ENCODE data around the gene LHFPL2. TPM values are rescaled to one million over a fixed set of nuclear protein-coding genes. Genes with fewer than 3 reads are reported as not detected.

The LHFPL2 gene
- total RNA-seq, 1 experiment from 2014 or later = 48.8 TPM

- no peak for DNase-seq (ENCODE audit: low spot score)
Measured at GRCh38 chr5:78570646-78571045, 77.9 kb downstream of the LHFPL2 start.

DNA sequence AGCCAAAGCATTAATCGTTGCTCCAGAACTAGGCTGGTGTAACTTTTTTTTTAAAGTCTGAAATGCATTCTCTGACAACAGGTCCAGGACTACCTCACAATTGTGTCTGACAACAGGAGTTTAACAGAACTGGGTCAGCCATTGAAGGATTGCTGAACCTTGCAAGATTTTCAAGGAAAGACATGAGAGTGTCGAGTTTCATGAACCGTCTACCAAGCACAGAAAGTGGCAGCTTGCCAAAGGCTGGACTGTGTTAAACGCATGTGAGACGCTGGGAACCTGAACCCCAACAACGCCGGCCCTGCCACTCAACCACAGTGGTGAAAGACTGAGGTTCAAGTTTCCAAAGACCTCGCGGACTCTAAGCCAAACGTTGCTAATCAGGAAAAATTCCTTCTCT lies 79.1 kb downstream of the LHFPL2 start:
- no peak for DNase-seq (ENCODE audit: low spot score)

DNA sequence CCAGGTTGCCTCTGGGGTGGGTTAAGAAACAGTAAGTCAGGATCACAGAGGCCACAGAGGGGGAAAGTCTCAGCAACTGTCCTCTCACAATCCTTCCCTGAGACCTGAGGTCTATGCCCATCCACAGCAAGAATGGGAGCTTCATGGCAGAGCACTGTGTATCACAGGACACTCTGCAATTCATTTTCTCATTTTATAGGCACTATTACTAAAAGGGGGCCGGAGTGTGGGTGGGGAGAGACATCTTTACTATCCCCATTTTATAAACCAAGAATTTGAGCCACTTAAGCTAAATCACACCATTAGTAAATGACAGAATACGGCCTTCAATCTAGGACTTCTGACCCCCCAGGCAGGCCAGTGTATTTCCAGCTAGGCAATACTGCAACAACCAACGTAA lies 79.9 kb downstream of the LHFPL2 start:
- no peak for DNase-seq (ENCODE audit: low spot score)

DNA sequence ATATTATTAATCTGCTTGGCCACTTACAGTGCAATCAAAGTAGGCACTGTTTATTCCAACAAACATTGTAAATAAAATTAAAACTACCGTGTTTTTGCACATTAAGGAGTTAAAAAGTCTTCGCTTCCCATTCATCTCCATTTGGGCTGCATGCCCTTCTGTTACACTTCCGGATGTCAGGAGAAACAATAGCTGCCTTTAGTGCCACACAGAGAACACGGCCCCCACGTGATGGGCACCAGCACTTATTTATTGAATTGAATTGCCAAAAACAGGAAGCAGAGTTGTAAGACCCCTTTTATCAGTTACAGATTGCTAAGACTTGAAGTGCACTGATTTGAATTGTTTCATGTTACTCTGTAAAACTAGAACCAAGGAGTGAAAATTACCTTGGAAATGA lies 80.4 kb downstream of the LHFPL2 start:
- DNase-seq (ENCODE audit: low spot score) = no peak

- DNase-seq (ENCODE audit: low spot score) = no peak
Measured at GRCh38 chr5:78567617-78568016, 81.0 kb downstream of the LHFPL2 start.

GRCh38 chr5:78566747-78567425 lies 81.7 kb downstream of the LHFPL2 start:
- DNase-seq (ENCODE audit: low spot score) = peak; percentile 36

- DNase-seq (ENCODE audit: low spot score) = no peak
Measured at GRCh38 chr5:78565395-78565794, 83.2 kb downstream of the LHFPL2 start.

DNA sequence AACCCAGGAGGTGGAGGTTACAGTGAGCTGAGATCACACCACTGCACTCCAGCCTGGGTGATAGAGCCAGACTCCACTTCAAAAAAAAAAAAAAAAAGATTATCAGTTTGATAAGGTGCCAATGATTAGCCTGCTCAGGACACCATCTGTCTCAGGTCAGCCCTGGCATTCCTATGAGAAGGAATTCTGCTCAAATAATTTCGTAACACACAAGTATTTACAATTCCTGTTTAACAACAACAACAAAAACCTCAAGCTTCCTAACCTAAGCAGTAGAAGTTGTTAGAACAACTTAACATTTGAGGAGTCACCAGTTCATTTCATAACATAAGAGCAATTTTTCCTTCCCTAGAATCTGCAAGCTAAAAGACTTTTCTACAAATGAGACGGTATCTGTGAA lies 85.0 kb downstream of the LHFPL2 start:
- DNase-seq (ENCODE audit: low spot score) = no peak

DNA sequence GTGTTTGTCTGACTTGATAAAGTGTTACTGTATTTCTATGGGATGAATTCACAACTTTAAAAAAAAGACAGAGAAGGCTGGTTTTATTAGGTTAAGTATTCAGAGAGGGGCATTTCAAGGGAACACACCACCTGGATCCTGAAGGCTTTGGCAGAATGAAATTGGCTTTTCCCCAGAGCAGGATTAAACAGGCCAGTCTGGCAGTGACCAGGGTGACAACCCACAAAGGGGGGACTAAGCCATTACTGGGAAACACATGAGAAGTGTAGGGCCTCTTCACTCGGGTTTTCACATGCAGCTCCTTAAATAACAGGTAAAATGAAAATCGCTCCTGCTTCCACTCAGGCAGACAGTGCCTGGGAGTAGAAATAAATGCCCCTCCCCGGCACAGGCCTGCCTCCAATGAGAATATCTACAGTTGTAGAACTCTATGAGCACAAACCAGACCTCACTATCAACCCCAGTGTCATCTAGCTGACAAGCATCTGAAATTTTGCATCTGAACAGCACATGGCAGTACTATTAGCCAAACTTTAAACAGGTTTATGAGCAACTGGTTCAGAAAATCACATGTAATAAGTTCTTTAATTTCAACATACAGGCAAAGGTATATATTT lies 85.8 kb downstream of the LHFPL2 start:
- DNase-seq (ENCODE audit: low spot score) = no peak

GRCh38 chr5:78562001-78562400 lies 86.6 kb downstream of the LHFPL2 start:
- no peak for DNase-seq (ENCODE audit: low spot score)

GRCh38 chr5:78561261-78561660 lies 87.3 kb downstream of the LHFPL2 start:
- no peak for DNase-seq (ENCODE audit: low spot score)

DNA sequence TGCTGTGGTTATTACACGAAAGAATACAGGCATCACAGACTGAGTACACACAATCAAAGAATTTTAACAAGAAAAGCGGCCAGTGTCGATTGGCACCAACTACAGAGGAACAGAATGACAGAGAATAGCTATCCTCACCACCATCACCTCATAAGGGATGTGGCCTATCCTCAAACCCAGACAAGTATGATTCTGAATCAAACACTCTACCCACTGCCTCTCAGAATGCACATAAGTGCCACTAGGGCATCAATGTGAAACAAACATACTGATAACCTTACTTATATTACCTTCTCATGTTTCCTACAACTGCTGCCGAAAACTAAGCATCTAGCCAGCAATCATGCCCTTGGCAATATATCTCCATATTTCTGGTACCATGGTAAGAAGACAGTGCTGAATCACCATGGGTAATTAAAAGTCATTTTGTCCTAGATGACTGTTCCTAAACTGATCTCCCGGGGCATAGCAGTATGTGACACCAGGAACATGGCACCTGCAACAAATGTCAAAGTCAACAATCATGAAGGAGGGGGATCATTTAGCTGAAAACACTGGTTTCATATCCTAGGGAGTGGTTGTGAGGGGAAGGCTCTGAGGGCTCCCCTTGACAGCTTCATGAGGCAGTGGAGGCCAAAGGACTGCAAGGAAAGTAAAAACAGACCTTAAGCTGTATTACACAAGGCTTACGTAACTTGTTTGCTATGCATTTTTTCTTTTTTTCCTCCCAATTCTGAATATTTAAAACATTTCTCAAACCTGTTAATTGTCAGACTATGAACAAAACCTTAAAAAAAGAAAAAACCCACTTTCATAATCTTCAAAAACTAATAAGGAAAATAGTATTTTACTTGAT lies 88.3 kb downstream of the LHFPL2 start:
- no peak for DNase-seq (ENCODE audit: low spot score)

DNA sequence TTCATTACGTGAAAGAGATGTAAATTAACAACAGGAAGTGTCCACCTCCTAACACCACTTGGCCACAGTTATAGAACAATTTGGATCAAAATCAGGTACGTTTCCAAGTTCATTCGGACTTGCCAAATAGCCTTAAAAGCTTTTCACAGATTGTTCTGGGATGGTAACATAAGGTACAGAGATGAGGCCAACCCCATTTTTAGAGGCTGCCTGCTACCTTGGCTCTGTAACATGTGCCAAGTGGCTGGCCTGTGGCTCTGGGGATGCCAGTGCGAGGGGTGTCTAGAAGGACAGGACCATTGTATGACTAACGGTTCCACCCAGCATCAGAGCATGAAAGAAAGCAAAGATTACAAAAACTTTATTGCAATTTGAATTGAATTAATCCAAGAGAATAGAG lies 91.0 kb downstream of the LHFPL2 start:
- no peak for DNase-seq (ENCODE audit: low spot score)

DNA sequence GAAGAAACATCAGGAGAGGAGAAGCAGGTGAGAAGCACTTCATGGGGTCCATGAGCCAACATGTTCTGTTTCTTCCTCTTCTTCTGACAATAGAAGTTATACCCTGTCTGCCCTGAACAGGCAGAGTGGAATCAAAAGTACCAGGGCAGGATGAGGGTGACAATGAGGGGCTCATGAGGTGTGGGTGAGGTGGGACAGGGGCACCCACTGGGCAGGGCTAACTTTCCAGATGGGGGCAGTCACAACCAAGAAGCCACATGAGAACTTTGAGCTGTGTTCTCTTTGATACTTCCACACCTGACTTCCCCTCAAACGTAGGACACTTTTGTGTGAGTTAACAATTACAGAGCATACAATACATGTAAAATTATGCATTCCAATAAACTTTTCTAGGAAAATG lies 92.7 kb downstream of the LHFPL2 start:
- no peak for DNase-seq (ENCODE audit: low spot score)

GRCh38 chr5:78554670-78555069 lies 93.9 kb downstream of the LHFPL2 start:
- DNase-seq (ENCODE audit: low spot score) = no peak

DNA sequence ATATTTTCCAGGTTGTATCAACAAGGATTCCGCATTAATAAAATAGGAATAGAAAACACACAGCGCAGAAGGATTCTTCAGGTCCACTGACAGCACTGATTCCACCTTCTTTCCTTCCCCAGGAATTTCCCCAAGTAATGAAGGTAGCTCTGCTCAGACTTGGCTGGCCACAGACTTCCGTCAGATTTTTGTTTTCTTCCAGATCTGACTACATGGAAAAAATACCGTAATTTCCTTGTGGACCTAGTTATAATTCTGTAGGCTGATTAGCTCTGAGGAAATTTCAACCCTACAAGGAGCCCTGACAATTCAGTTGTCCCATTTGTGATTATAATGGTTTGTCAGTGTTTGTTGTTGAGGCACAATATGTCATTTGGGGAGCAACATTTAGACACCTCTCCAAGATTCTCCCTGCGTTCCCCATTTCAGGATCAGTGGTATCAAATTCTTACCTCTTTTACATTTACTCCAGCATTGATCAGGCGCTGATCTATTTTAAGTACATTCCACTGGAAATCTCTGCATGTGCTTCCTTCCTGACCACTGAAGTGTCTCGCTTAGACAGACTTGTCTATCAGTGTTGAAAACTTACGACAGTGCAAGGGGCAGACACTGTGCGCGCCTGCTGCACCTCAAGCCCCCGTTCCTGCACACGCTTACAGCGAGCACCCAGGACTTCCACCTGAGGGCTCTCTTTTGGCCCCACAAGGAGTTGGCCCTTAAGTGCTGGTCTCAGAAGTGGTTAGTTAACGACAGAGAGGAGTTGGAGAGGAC lies 94.8 kb downstream of the LHFPL2 start:
- DNase-seq (ENCODE audit: low spot score) = no peak

DNA sequence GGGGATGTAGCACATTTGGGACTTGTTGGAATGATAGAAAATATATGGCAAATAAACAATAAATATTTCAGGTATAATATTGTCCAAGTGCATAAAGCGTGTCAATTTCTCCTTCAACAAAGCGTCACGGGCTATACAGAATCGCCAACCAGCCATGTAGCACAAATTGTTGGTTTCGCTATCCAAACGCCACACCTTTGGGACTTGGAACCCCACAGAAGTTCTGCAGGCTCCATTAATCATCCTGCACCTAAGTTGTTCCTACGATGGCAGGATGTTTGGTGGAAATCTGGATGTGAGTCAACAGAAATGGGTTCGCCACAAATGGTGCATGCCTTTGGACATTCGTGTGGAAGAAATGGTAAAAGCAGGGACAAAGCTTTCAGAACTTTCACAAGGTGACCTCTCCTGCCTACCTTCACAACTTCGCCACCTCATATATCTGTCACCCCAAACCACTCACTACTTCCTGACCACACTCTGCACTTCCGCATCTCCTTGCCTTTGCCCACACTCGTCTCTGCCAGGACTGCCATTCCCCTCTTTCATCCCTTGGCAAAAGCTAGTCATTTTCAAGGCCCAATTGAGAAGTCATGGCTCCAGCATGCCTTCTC lies 95.7 kb downstream of the LHFPL2 start:
- DNase-seq (ENCODE audit: low spot score) = peak; percentile 22

DNA sequence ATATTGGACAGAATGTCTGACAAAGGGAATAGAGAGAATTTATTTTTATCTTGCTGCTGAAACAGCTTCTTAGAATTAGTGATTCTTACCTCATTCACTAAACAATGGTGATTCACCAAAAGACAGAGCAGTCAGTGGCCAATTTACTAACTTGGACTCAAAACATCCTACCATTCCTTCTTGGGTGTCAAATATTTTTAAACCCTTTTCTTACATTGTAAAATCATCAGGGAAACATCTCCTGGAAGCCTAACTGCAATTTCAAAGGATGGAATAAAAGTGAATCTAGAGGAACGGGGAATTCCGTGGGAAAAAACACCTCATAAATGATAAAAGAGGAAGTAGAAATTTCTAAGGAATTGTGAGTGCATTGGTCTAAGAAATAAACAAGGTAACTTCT lies 97.7 kb downstream of the LHFPL2 start:
- peak; percentile 50 for DNase-seq (ENCODE audit: low spot score)

DNA sequence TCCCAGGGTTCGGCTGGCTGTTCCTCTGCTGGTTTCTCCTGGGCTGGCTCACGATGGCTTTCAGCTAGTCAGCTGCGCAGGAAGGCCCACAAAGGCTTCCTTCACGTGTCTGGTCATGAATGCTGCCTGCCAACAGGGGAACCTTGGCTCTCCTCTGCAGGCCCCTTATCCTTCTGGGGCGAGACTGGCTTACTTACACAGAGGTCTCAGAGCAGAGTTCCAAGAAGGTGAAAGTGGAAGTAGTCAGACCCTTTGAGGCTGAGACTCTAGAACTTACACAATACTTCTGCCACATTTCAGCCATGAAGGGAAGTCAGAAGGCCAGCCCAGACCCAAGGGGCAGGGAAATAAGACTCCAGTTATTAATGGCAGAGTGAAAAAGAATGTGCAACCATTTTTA lies 99.5 kb downstream of the LHFPL2 start:
- no peak for DNase-seq (ENCODE audit: low spot score)

- peak; percentile 85 for DNase-seq (ENCODE audit: low spot score)
Measured at GRCh38 chr5:78547731-78548615, 100.6 kb downstream of the LHFPL2 start.

GRCh38 chr5:78547183-78547582 lies 101.4 kb downstream of the LHFPL2 start:
- DNase-seq (ENCODE audit: low spot score) = no peak
